GM12864 (cell line): ENCODE measurements around the gene NFIA.

Source experiments
- DNase-seq: peaks from one replicate; pipeline ENCODE4 v3.0.0-alpha.2; 2011; ENCODE audit warnings: low read depth
- H3K4me3 ChIP-seq: 2 replicates; pipeline ENCODE4 v1.5.1; 2011; ENCODE audit warnings: mild to moderate bottlenecking, low read depth, low read length, control low read depth
- CTCF ChIP-seq: IDR thresholded peaks from 2 replicates; pipeline ENCODE4 v1.5.1; 2011; ENCODE audit warnings: low read depth, mild to moderate bottlenecking, moderate library complexity, low read length, control low read depth, inconsistent platforms; ENCODE audit errors: missing control alignments

Gene NFIA

GRCh38 chr1:61397495-61397894 lies 315.1 kb downstream of the NFIA start:
- no peak overlapping the region for H3K4me3 ChIP-seq
- no peak for TF ChIP-seq CTCF
- DNase-seq, result no peak

GRCh38 chr1:61397935-61398334 lies 315.6 kb downstream of the NFIA start:
- no peak for DNase-seq
- TF ChIP-seq CTCF, result no peak
- no peak overlapping the region for H3K4me3 ChIP-seq

GRCh38 chr1:61399199-61399598 lies 316.8 kb downstream of the NFIA start:
- no peak overlapping the region for H3K4me3 ChIP-seq
- no peak for TF ChIP-seq CTCF
- DNase-seq, result no peak

GRCh38 chr1:61400131-61400770 lies 317.9 kb downstream of the NFIA start:
- TF ChIP-seq CTCF, result no peak
- no peak overlapping the region for H3K4me3 ChIP-seq
- no peak for DNase-seq

GRCh38 chr1:61400997-61401396 lies 318.6 kb downstream of the NFIA start:
- H3K4me3 ChIP-seq, result no peak overlapping the region
- TF ChIP-seq CTCF, result no peak
- no peak for DNase-seq

- TF ChIP-seq CTCF, result no peak
Observed at GRCh38 chr1:61403679-61404596, 321.6 kb downstream of the NFIA start.

More at GRCh38 chr1:61403679-61404596, 321.6 kb downstream of the NFIA start:
- H3K4me3 ChIP-seq, result no peak overlapping the region
- no peak for DNase-seq
